ENCODE data around the gene PAPSS2.

PAPSS2 gene

DNA sequence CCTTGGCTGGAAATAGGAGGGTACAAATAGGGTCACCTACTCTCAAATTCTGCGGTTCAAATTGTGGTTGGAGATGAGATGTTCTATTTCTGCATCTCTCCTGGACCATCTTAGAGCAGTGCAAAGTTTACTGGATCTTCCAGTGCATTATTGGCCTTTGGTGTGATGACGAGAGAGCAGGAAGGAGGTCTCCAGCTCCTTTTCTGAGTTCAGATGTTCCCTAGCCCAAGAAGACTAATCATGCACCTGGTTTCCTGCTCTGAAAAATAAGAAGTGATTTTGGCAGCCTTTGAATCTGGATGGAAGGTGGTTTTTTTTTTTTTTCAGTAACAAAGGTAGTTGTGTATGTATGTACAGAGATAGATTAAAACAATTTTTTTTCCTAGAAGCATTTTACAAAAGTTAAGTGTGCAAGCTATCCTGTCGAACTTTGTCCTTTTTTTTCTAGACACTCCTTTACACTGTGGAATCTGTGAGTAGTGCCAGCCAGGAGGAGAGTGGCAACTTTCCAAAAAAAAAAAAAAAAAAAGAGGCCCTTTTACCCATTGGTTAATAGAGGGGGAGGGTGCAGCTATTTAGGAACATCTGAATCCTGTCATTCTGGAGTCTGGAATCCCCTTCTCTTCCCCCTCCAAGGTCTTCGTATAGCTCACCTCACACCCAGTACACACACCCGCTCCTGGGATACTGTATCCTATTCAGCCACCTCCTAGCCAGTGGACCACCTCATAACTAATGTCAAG is 26.3 kb downstream of the PAPSS2 start:
- no peak for DNase-seq (ENCODE audit: low read depth, low spot score)
- H3K27me3 ChIP-seq (ENCODE audit: control insufficient read depth, insufficient read depth, low read length) = no peaks in the 10 kb centered on the region
- H3K27ac ChIP-seq (ENCODE audit: low read length) = no peak overlapping the region
- H3K36me3 ChIP-seq (ENCODE audit: control insufficient read depth, insufficient read depth, low read length) = no peaks in the 10 kb centered on the region
- H3K9me3 ChIP-seq (ENCODE audit: control insufficient read depth, insufficient read depth, low read length) = no peaks in the 10 kb centered on the region
- no peaks in the 10 kb centered on the region for H3K4me1 ChIP-seq (ENCODE audit: control insufficient read depth, insufficient read depth, low read length)
- no CpG with 5 or more reads among the region's 5 CpGs for WGBS (ENCODE audit: insufficient coverage, insufficient read length)
- no peak overlapping the region for H3K4me3 ChIP-seq (ENCODE audit: low read length)

DNA sequence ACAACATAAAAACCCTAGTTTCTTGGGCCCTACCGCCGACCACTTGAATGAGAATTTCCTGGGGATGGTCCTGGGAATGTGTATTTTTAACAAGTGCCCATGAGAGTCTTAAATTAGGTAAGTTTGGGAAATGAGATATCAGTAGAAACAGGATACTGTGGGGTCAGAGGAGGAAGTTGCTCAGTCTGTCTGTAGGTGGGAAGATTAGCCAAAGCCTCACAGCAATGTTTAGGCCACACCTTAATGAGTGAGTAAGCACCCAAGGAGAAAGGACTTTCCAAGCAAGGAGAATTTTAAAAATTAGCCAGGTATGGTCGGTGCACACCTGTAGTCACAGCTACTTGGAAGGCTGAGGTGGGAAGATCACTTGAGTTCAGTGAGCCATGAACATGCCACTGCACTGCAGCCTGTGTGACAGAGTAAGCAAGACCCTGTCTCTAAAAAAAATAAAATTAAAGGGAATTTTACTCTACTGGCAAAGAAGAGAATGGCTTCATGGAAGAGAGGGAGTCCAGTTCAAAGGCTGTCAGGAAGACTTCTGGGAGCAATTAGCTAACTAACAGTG is 31.9 kb downstream of the PAPSS2 start:
- no peaks in the 10 kb centered on the region for H3K9me3 ChIP-seq (ENCODE audit: control insufficient read depth, insufficient read depth, low read length)
- no peak overlapping the region for H3K27ac ChIP-seq (ENCODE audit: low read length)
- no peaks in the 10 kb centered on the region for H3K4me1 ChIP-seq (ENCODE audit: control insufficient read depth, insufficient read depth, low read length)
- no peak overlapping the region for H3K4me3 ChIP-seq (ENCODE audit: low read length)
- no CpG with 5 or more reads among the region's 3 CpGs for WGBS (ENCODE audit: insufficient coverage, insufficient read length)
- DNase-seq (ENCODE audit: low read depth, low spot score) = no peak
- H3K27me3 ChIP-seq (ENCODE audit: control insufficient read depth, insufficient read depth, low read length) = no peaks in the 10 kb centered on the region
- no peaks in the 10 kb centered on the region for H3K36me3 ChIP-seq (ENCODE audit: control insufficient read depth, insufficient read depth, low read length)

DNA sequence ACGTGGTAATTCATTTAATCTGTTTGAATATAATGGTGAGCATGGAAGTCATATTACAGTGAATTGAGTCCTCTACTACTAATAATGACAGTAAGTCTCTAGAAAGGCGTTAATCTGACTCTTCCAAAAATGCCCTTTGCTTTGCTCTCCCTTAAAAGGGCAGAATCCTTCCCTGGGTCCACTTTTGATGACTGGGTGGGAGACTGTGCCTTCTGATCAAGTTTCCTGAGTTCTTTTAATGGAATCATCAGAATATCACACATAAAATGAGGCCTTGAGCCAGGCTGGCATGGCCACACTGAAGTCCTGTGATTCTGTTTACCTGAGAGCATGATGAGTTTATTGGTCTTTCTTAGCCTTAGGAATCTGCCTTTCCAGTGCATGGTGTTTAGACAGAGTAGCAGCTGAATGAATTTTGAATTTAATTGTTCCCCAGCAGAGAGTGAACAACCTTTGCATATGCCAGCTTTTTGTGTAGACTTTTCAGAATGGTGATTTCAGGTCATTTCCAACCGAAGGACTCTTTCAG is 33.3 kb downstream of the PAPSS2 start:
- no peaks in the 10 kb centered on the region for H3K9me3 ChIP-seq (ENCODE audit: control insufficient read depth, insufficient read depth, low read length)
- no peaks in the 10 kb centered on the region for H3K36me3 ChIP-seq (ENCODE audit: control insufficient read depth, insufficient read depth, low read length)
- no peak overlapping the region for H3K27ac ChIP-seq (ENCODE audit: low read length)
- no peaks in the 10 kb centered on the region for H3K4me1 ChIP-seq (ENCODE audit: control insufficient read depth, insufficient read depth, low read length)
- H3K4me3 ChIP-seq (ENCODE audit: low read length) = no peak overlapping the region
- no peaks in the 10 kb centered on the region for H3K27me3 ChIP-seq (ENCODE audit: control insufficient read depth, insufficient read depth, low read length)
- no peak for DNase-seq (ENCODE audit: low read depth, low spot score)
- no CpG with 5 or more reads among the region's 3 CpGs for WGBS (ENCODE audit: insufficient coverage, insufficient read length)

DNA sequence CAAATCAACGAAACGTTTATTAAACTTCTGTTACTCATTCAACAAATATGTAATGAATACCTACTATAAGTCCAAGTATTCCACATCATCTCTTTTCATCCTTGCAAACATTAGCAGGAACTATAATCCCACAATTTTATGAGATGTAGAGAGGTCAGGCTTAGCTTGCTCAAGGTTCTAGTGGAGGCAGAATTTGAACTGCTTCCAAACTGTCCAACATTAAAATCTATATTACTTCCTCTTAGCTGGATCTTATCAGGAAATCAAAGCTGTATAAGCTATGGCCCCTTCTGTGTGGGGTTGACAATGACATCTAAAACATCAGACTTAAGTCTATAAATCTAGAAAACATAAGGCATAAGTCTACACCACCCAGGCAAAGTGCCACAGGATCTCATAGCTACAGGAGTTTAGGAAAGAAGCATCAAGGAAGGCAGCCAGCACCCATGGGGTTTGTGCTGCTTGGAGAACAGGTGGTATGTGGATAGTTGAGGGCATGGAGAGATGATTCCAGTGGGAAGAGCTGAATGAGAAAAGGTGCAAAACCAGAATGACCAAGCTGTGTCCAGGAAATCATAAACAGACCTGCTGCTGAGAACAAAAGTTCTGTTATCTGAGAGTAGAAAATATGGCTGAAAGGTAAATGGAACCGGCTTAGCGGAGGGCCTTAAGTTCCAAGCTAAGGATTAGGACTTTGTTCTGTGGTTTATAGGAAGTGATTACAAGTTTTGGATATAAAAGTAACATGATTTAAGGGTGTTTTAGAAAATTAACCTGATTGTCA is 34.5 kb downstream of the PAPSS2 start:
- Histone ChIP-seq H3K36me3 (ENCODE audit: control insufficient read depth, insufficient read depth, low read length) (no peaks in the 10 kb centered on the region), H3K4me1 (ENCODE audit: control insufficient read depth, insufficient read depth, low read length) (no peaks in the 10 kb centered on the region), H3K9me3 (ENCODE audit: control insufficient read depth, insufficient read depth, low read length) (no peaks in the 10 kb centered on the region), H3K27ac (ENCODE audit: low read length) (no peak overlapping the region), H3K4me3 (ENCODE audit: low read length) (no peak overlapping the region), H3K27me3 (ENCODE audit: control insufficient read depth, insufficient read depth, low read length) (no peaks in the 10 kb centered on the region)
- DNase-seq (ENCODE audit: low read depth, low spot score) = no peak
- no CpG with 5 or more reads among the region's 4 CpGs for WGBS (ENCODE audit: insufficient coverage, insufficient read length)

DNA sequence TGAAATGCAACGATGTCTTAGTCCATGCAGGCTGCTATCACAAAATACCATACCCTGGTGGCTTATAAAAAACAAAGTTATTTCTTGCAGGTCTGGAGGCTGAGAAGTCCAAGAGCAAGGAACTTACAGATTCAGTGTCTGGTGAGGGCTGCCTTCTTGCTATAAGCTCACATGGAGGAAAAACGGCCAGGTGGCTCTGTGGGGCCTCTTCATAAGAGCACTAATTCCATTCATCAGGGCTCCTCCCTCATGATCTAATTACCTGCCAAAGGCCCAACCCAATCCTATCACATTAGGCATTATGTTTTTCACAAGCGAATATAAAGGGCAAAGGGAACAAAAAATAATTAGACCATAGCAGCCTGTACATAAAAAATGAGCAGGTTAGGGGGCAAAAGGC is 35.4 kb downstream of the PAPSS2 start:
- Histone ChIP-seq H3K4me1 (ENCODE audit: control insufficient read depth, insufficient read depth, low read length) (no peaks in the 10 kb centered on the region), H3K27ac (ENCODE audit: low read length) (no peak overlapping the region), H3K36me3 (ENCODE audit: control insufficient read depth, insufficient read depth, low read length) (no peaks in the 10 kb centered on the region), H3K27me3 (ENCODE audit: control insufficient read depth, insufficient read depth, low read length) (no peaks in the 10 kb centered on the region), H3K9me3 (ENCODE audit: control insufficient read depth, insufficient read depth, low read length) (no peaks in the 10 kb centered on the region), H3K4me3 (ENCODE audit: low read length) (no peak overlapping the region)
- DNase-seq (ENCODE audit: low read depth, low spot score) = no peak
- WGBS (ENCODE audit: insufficient coverage, insufficient read length) = no CpG with 5 or more reads among the region's 3 CpGs

DNA sequence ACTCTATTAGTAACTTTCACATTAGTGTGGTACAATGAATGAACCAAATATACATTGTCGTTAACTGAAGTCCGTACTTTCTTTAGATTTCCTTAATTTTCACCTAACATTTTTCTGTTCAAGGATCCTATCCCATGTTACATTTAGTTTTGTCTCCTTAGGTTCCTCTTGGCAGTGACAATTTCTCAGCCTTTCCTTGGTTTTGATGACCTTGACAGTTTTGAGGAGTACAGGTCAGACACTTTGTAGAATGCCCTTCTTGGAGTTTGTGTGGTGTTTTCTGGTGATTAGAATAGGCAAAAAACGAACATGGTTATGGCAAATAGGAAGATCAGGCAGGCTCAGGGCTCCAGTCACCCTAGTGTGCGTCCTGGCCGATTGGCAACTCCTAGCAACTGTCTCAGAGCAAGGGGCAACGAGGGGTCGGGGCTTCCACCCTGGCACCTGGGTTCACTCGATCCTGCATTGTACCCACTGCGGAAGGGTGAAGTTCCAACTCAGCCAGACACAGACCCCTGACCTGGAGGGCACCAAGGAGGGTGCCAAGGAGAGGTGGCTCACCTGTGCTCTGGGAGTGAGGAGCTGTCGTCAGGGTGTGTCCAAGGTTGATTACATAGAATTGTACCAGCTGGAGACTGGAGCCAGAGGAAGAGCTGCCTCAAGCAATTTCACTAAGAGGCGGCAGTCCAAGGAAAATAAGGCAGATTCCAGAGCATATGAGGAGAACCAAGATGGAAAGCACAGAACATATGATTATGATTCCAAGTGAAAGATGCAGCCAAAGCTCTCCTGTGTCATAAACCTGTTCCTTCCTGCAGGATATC is 37.5 kb downstream of the PAPSS2 start:
- no CpG with 5 or more reads among the region's 11 CpGs for WGBS (ENCODE audit: insufficient coverage, insufficient read length)
- Histone ChIP-seq H3K4me3 (ENCODE audit: low read length) (no peak overlapping the region), H3K36me3 (ENCODE audit: control insufficient read depth, insufficient read depth, low read length) (no peaks in the 10 kb centered on the region), H3K27ac (ENCODE audit: low read length) (no peak overlapping the region), H3K27me3 (ENCODE audit: control insufficient read depth, insufficient read depth, low read length) (no peaks in the 10 kb centered on the region), H3K9me3 (ENCODE audit: control insufficient read depth, insufficient read depth, low read length) (no peaks in the 10 kb centered on the region), H3K4me1 (ENCODE audit: control insufficient read depth, insufficient read depth, low read length) (no peaks in the 10 kb centered on the region)
- DNase-seq (ENCODE audit: low read depth, low spot score) = no peak

DNA sequence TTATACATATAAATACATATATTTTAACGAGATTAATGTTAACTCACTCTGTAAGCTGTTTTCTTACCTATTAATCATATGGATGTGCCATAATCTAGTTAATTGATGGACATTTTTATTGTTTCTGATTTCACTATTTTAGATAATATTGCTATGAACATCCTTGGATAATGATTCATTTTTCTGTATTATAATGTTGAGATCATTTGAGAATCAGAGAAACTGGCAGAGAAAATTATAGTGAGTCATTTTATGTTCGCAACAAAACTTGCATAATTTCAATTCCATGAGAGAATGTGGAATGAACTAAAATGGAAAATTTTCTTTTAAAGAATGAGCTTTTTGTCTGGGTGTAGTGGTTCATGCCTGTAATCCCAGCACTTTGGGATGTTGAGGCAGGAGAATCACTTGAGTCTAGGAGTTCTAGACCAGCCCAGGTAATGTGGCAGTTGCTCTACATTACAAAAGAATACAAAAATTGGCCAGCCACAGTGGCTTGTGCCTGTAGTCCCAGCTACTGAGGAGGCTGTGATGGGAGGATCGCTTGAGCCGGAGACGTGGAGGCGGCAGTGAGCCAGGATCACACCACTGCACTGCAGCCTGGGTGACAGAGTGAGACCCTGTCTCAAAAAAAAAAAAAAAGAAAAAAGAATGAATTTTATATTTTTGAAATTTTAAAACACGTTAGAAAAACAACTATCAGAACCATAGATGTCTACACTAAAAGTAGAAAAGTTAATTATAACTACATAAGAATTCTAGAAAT is 40.5 kb downstream of the PAPSS2 start:
- no CpG with 5 or more reads among the region's 7 CpGs for WGBS (ENCODE audit: insufficient coverage, insufficient read length)
- DNase-seq (ENCODE audit: low read depth, low spot score) = no peak
- H3K27ac ChIP-seq (ENCODE audit: low read length) = no peak overlapping the region

DNA sequence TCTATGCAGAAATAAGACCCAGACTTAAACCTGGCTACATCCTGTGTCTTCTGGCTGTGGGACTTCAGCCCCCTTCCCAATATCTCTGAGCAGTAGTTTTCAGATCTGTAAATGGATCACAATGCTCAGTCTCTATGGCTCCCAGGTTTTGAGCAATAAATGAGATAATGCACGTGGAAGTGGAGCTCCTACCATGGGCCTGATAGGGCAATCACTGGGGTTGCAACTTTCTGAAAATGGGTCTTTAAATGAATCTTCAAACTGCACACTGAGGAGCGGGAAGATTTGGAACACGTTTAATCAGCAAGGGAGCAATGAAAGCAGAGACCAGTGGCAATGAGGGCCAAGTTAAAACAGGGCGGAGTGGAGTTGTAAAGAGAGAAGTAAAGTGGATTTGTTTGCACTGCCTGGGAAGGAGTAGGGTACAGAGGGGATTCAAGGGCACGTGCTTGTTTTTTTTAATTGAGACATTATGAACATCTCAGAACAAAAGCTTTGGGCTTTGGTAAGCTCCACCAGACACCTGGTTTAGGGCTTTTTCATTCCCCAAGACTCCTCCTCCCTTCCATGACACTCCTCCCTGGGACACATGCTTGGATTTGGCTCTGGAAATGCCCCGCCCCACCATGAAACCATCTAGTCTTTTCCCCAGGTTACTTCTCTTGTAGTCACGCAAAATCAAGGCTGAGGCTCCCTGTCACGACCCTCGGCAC is 42.7 kb downstream of the PAPSS2 start:
- WGBS (ENCODE audit: insufficient coverage, insufficient read length) = no CpG with 5 or more reads among the region's 9 CpGs
- DNase-seq (ENCODE audit: low read depth, low spot score) = no peak
- no peak overlapping the region for H3K27ac ChIP-seq (ENCODE audit: low read length)

More for the DNA sequence above, 40.5 kb downstream of the PAPSS2 start:
- no peaks in the 10 kb centered on the region for H3K9me3 ChIP-seq (ENCODE audit: control insufficient read depth, insufficient read depth, low read length)
- H3K4me3 ChIP-seq (ENCODE audit: low read length) = no peak overlapping the region
- no peaks in the 10 kb centered on the region for H3K36me3 ChIP-seq (ENCODE audit: control insufficient read depth, insufficient read depth, low read length)
- no peaks in the 10 kb centered on the region for H3K27me3 ChIP-seq (ENCODE audit: control insufficient read depth, insufficient read depth, low read length)
- no peaks in the 10 kb centered on the region for H3K4me1 ChIP-seq (ENCODE audit: control insufficient read depth, insufficient read depth, low read length)

DNA sequence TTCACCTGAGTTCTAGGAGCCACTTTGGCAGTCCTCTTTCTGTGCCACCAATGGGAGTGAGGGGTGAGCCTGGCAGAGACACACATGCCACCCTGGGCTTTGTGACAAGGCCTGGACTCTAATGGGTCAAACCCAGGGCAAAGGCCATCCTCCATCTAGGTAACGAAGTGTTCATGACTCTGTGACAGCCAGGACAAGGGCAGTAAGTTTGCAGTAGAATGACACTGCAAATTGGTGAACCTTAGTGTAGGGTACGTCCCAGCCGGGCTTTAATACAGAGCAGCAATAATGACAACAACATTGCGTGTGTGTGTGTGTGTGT is 43.3 kb downstream of the PAPSS2 start:
- Histone ChIP-seq H3K4me3 (ENCODE audit: low read length) (no peak overlapping the region), H3K36me3 (ENCODE audit: control insufficient read depth, insufficient read depth, low read length) (no peaks in the 10 kb centered on the region), H3K27me3 (ENCODE audit: control insufficient read depth, insufficient read depth, low read length) (no peaks in the 10 kb centered on the region), H3K9me3 (ENCODE audit: control insufficient read depth, insufficient read depth, low read length) (no peaks in the 10 kb centered on the region), H3K27ac (ENCODE audit: low read length) (no peak overlapping the region), H3K4me1 (ENCODE audit: control insufficient read depth, insufficient read depth, low read length) (no peaks in the 10 kb centered on the region)
- no CpG with 5 or more reads among the region's 4 CpGs for WGBS (ENCODE audit: insufficient coverage, insufficient read length)
- DNase-seq (ENCODE audit: low read depth, low spot score) = no peak

More for the DNA sequence above, 42.7 kb downstream of the PAPSS2 start:
- Histone ChIP-seq H3K4me3 (ENCODE audit: low read length) (no peak overlapping the region), H3K9me3 (ENCODE audit: control insufficient read depth, insufficient read depth, low read length) (no peaks in the 10 kb centered on the region), H3K27me3 (ENCODE audit: control insufficient read depth, insufficient read depth, low read length) (no peaks in the 10 kb centered on the region), H3K4me1 (ENCODE audit: control insufficient read depth, insufficient read depth, low read length) (no peaks in the 10 kb centered on the region), H3K36me3 (ENCODE audit: control insufficient read depth, insufficient read depth, low read length) (no peaks in the 10 kb centered on the region)

Measured in iPS DF 6.9 (cell line).